Kidney glomerular epithelial cell (primary cell): ENCODE data around the gene CCZ1B.
"Not testable (repeated sequence)": the region's sequence is repeated elsewhere in the genome, so short reads cannot be mapped to it uniquely, and the experiment has no call there.

Experiments used
- DNase-seq: peaks from one replicate; lab custom pipeline; 2025; lab: John Stamatoyannopoulos, UW

Gene CCZ1B

GRCh38 chr7:6831018-6831725 lies 5.1 kb upstream of the CCZ1B start:
- no peak for DNase-seq

DNA sequence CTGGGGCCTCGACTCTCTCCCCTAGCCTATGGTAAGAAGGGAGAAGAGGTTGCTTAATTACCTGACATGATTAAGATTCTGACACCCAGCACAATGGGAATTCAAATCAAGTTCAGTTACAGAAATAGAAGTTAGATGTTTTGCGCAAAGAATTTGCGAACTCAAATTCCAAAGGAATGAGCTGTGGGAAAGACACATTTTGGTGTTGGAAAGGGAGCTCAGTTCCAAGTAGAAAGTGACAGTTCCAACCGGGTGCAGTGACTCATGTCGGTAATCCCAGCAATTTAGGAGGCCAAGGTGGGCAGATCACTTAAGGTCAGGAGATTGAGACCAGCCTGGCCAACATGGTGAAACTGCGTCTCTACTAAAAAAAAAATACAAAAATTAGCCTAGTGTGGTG lies 4.0 kb upstream of the CCZ1B start:
- not testable (repeated sequence) for DNase-seq

DNA sequence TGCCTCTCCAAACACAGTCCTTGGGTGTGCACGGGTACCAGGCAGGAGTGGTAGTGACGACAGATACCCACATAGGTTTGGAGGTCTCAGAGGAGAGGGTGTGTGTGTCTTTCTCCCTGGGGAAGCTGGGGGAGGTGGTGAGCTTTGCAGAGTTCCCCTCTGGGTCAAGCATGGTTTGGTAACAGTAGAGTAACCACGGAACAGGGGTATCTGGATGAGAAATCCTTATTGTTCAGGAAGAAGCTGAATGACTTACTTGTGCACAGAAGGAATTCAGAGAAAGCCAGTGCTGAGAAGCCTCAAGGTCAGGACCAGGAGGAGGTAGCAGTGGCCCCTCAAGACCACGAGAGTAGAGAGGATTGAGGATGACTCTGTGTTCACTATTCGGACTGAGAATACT lies 3.5 kb upstream of the CCZ1B start:
- not testable (repeated sequence) for DNase-seq

DNA sequence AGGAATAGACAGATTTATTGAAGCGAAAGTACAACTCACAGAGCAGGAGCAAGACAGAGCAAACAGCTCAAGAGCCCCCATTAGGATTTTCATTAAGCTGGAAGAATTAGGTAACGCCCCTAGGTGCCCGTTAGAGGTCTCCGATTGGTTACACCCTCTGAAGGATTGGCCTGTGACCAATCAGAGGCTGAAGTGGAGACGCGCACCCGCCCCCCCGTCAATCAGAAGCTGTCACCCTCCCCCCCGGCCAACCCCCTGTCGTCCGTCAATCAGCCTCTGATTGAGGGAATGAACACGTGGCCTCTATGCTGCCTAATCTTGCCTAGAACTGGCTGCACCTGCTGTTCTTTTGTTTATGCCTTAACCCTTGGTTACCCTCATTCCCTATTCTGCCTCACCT lies 1.1 kb upstream of the CCZ1B start:
- not testable (repeated sequence) for DNase-seq

- not testable (repeated sequence) for DNase-seq
These were observed 594 bp downstream of the CCZ1B start for GRCh38 chr7:6825236-6826125.

DNA sequence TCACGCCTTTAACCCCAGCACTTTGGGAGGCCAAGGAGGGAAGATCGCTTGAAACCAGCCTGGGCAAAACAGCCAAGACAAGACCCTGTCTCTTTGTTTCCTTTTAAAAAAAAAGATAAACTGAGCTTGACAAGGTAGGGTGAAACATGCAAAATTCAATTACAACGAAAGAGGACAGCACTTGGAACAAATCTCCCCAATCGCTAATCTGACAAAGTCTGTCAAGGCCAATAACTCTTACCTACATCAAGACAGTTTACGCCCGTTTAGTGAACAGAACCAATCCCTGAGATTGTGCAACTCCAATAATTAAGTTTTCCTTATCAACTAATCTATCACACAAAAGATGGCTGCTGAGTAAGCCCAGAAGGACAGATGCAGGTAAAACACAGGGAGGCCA lies 4.5 kb downstream of the CCZ1B start:
- not testable (repeated sequence) for DNase-seq

- not testable (repeated sequence) for DNase-seq
These were observed 10.6 kb downstream of the CCZ1B start for GRCh38 chr7:6815470-6815869.

DNA sequence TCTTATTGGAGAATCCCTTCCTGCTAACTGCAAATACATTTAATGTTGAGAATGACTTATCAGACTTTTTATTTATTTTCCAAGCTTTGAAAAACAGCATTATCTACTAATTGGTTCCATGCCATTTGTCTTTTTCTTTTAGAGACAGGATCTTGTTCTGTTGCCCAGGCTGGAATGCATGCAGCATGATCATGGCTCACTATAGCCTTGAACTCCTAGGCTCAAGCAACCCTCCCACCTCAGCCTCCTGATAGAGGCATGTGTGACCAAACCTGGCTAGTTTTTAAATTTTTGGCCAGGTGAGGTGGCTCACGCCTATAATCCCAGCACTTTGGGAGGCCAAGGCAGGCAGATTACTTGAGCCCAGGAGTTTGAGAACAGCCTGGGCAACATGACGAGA lies 13.1 kb downstream of the CCZ1B start:
- DNase-seq = not testable (repeated sequence)

GRCh38 chr7:6807959-6808358 lies 18.1 kb downstream of the CCZ1B start:
- not testable (repeated sequence) for DNase-seq

DNA sequence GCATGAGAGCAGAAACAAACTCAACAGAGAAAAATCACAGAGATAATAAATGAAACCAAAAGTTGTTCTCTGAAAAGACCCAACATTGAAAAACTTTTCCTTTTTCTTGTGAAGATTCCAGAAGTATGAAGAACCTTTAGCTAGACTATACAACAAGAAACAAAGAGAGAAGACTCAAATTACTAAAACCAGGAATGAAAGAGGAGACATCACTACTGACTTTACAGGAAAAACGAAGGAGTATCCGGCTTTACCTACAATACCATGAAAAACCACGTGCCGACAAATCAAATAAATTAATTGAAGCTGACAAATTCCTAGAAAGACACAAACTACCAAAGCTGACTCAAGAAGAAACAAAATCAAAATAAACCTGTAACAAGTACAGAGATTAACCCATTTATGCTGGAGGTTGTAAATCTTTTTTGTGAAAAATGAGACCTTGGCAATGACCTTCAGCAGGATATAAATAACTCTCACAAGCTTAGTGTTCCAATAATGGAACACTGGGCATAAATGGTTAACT lies 18.6 kb downstream of the CCZ1B start:
- DNase-seq = not testable (repeated sequence)

GRCh38 chr7:6800331-6800730 lies 25.7 kb downstream of the CCZ1B start:
- not testable (repeated sequence) for DNase-seq

DNA sequence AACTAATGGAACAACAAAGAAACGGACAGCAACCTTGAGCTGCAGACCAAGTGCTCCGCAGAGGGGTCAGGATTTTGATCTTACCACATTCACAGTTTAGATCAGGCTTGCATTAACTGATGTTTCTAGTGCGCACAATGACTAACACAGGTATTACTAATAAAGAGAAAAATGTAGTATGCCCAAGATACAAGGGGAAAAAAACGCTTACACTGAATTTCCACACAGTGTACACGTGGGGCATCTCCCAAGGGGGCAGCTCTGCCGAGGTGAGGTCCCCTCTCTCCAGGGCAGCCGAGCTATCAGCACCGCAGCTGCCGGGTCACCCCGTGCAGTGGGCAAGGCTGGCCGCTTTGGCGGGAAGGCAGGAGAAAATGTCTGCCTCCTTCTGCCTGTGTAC lies 26.2 kb downstream of the CCZ1B start:
- DNase-seq = not testable (repeated sequence)

GRCh38 chr7:6798047-6798446 lies 28.0 kb downstream of the CCZ1B start:
- DNase-seq = not testable (repeated sequence)

DNA sequence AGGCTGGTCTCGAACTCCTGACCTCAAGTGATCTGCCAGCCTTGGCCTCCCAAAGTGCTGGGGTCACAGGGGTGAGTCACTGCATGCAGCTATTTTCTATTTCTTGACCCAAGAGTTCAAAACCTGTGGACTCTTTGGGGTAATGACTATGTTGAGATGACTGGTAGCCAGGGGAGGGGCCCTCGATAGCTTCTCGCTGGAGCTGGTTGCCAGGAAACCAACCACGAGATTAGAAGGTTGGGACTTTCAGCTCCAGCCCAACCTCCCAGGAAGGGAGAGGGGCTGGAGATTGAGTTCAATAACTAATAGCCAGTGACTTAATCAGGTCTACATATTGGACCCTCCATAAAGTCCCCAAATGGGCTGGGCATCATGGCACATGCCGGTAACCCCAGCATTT lies 28.9 kb downstream of the CCZ1B start:
- not testable (repeated sequence) for DNase-seq

DNA sequence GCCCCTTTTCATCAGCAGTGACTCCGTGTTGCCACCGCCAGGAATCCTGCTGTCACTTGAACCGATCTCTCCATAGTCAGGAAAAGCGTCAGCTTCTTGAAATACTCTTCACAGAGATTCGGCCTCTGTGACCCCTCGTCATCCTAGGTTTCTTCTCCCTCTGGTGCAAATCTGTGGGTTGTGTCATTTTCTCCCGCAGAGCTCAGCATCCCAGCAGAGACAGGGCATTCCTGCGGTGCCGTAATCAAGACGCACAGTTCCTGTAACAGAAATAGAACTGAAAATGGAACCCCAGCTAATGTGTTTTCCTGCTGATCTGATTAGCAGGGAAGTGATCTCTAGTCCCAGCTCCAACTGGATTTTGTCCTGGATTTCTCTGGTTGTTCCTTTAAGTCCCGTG lies 31.8 kb downstream of the CCZ1B start:
- not testable (repeated sequence) for DNase-seq

DNA sequence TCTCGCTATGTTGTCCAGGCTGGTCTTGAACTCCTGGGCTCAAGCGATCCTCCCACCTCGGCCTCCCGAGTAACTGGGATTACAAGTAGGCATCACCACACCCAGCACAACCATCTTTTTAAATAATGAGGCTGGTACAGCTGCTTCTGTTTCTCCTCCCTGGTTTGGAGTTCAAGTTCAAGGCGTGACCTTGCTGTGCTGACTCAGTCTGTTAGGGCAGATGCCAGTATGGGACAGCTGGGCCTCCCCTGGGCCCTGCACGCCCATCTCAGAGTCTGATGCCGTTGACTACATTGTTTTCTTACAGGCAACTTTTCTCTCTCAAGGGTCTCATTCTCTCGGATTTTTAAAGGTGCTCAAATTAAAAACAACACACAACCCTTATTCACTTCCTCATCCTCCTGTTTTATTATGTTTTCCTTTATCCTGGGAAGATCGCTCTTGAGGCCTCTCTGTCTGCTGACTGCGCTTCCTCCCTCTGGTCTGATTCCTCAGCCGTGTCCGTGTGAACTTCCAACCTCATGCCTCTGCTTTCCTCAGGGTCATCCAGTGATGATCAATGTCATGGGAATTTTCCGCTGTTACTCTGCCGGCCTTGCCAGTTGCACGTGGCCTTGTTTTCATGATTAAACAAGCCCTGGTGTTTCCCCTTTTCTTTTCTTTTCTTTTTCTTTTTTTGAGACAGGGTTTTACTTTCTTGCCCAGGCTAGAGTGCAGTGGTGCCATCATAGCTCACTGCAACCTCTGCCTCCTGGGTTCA lies 33.8 kb downstream of the CCZ1B start:
- DNase-seq = peak; percentile 85

GRCh38 chr7:6789353-6789752 lies 36.7 kb downstream of the CCZ1B start:
- not testable (repeated sequence) for DNase-seq

DNA sequence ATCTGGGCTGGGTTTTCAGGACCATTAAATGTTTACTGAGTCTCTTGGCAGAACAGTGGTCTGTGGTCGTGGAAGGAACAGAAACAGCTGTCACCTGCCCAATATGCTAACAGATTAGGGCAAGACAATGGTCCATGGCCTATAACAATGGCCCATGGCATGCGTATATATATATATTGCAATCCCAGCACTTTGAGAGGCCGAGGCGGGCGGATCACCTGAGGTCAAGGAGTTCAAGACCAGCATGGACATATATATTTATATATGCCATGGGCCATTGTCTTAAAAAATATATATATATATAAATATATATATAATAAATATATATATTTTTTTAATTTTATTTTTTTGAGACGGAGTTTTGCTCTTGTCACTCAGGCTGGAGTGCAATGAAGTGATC lies 44.5 kb downstream of the CCZ1B start:
- DNase-seq = not testable (repeated sequence)

GRCh38 chr7:6761186-6761585 lies 64.9 kb downstream of the CCZ1B start:
- DNase-seq = not testable (repeated sequence)

- DNase-seq = not testable (repeated sequence)
These were observed 72.1 kb downstream of the CCZ1B start, which contains the start of gene RSPH10B2 for GRCh38 chr7:6753964-6754363. Gene RSPH10B2 (plus strand): TSS chr7:6754103. CDS start chr7:6757678, 3,575 bp downstream.

- DNase-seq = not testable (repeated sequence)
These were observed 75.9 kb downstream of the CCZ1B start for GRCh38 chr7:6750173-6750572.

DNA sequence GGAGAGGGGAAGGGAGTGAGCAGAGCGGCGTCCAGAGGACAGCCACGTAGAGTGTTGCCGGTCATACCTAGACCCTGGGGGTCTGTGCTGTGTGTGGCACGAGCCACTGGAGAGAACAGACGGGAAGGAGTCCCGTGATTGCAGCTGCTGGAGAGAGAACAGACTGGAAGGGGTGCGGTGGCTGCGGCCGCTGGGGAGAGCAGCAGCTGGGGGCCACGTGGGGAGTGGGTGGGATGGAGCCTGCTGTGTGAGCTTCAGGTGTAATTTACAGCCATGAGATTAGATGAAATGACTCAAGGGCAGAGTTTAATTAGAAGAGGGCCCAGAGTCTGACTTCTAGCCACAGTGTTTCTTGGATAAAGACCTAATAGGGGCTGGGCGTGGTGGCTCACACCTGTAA lies 76.7 kb downstream of the CCZ1B start:
- DNase-seq = not testable (repeated sequence)
